Measurements from ENCODE around the gene A3GALT2.

Gene A3GALT2

GRCh38 chr1:33353531-33353930 is 32.6 kb upstream of the A3GALT2 start:
- no peak overlapping the region for H3K4me3 ChIP-seq (ENCODE audit: low read depth, low read length)
- in situ Hi-C loops (cut with HindIII; ENCODE audit: low sequenced_read_pairs), result no loop called here
- no peak for DNase-seq (ENCODE audit: low read depth)
- TF ChIP-seq, protein P1, sequence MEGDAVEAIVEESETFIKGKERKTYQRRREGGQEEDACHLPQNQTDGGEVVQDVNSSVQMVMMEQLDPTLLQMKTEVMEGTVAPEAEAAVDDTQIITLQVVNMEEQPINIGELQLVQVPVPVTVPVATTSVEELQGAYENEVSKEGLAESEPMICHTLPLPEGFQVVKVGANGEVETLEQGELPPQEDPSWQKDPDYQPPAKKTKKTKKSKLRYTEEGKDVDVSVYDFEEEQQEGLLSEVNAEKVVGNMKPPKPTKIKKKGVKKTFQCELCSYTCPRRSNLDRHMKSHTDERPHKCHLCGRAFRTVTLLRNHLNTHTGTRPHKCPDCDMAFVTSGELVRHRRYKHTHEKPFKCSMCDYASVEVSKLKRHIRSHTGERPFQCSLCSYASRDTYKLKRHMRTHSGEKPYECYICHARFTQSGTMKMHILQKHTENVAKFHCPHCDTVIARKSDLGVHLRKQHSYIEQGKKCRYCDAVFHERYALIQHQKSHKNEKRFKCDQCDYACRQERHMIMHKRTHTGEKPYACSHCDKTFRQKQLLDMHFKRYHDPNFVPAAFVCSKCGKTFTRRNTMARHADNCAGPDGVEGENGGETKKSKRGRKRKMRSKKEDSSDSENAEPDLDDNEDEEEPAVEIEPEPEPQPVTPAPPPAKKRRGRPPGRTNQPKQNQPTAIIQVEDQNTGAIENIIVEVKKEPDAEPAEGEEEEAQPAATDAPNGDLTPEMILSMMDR (IDR thresholded peaks at IDR 0.05; ENCODE audit: low read depth, low read length, missing control alignments), result no peak

DNA sequence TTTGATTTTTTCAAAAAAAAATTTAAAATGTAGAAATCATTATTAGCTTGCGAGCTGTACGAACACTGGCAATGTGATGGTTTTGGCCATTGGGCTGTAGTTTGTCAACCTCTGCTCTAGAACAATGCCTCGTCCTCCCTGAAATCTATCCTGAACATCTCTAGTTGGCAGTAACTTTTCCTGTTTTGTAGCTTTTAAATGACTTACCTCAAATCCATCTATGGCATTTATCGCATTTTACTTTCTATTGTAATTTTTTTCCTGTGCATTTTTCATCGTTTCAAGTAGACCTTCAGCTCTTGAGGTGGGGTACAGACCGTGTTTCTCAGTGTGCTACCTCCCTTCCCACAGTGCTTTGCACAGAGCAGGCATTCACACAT is 30.4 kb upstream of the A3GALT2 start:
- no peak overlapping the region for H3K4me3 ChIP-seq (ENCODE audit: low read depth, low read length)
- in situ Hi-C loops (cut with HindIII; ENCODE audit: low sequenced_read_pairs), result no loop called here

DNA sequence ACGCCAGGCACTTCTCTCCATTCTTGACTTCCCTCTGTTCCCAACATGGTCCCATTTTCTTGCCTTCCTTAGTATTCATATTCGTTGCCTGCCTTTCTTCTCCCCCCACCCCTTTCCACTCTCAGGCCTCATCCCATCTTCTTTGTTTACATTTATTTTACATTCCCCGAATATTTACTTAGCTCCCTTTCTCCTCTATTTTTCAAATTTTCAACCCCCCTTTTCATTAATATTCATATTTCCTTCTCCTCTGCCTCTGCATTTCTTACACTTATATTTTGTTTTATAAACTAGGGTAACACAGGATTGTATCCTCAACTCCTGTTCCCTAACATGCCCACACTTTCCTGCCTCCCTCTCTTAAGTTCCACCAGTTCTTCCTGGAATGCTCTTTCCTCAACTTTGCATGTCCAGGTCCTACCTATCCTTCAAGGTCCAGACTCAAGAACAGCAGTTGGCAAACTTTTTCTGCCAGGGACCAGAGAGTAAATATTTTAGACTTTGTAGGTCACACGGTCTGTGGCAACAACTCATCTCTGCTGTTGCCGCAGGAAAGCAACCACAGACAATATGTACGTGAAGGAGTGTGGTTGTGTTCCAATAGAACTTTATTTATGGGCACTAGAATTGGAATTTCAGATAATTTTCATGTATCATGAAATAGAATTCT is 29.8 kb upstream of the A3GALT2 start:
- no peak for DNase-seq (ENCODE audit: low read depth)
- in situ Hi-C loops (cut with HindIII; ENCODE audit: low sequenced_read_pairs), result no loop called here
- TF ChIP-seq, protein P1 (IDR thresholded peaks at IDR 0.05; ENCODE audit: low read depth, low read length, missing control alignments), result no peak
- H3K4me3 ChIP-seq (ENCODE audit: low read depth, low read length), result peak overlapping the region; percentile 46

More for the DNA sequence above, 30.4 kb upstream of the A3GALT2 start:
- DNase-seq (ENCODE audit: low read depth), result no peak
- TF ChIP-seq, protein P1 (IDR thresholded peaks at IDR 0.05; ENCODE audit: low read depth, low read length, missing control alignments), result no peak

DNA sequence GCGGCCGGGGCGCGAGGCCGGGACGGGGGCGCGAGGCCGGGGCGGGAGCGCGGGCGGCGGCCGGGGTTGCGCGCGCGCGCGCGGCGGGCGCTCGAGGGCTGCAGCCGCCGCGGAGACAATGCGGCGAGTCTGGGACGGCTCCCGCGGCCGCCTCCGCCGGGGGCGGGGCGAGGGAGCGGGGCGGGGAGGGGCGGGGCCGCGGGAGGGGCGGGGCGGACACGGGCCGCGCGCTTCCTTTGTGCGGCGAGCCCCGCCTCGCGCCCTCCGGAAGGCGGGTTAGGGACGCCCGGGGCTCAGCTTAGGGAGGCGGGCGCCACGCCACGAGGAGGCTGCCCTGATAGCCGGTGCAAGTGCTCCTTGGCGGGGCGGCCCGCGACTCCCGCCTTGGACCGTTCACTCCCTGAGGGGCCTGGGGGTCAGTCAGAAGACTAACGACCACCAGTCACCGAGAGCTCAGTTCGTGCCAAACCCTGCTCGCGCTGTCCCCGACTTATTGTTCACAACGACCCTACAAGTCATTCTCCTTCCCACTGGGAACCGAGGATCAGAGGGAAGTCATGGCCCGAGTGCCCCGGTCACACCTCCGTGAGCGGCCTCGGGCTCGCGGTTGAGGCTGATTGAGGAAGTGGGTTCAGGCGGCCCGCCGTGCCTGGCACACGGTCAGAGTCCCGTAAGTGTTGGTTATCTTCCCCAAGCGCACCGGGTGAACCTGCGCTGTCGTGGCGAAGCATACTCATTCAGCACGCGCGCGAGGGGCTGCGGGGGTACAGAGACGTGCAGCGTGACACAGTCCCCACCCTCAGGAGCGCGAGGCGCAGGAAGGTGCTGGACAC is 29.1 kb upstream of the A3GALT2 start:
- H3K4me3 ChIP-seq (ENCODE audit: low read depth, low read length), result peak overlapping the region; percentile 75
- TF ChIP-seq, protein P1 (IDR thresholded peaks at IDR 0.05; ENCODE audit: low read depth, low read length, missing control alignments), result no peak
- in situ Hi-C loops (cut with HindIII; ENCODE audit: low sequenced_read_pairs), result no loop called here
- no peak for DNase-seq (ENCODE audit: low read depth)

GRCh38 chr1:33349081-33349759 is 28.3 kb upstream of the A3GALT2 start:
- H3K4me3 ChIP-seq (ENCODE audit: low read depth, low read length), result peak overlapping the region; percentile 75
- TF ChIP-seq, protein P1 (IDR thresholded peaks at IDR 0.05; ENCODE audit: low read depth, low read length, missing control alignments), result no peak
- no peak for DNase-seq (ENCODE audit: low read depth)
- in situ Hi-C loops (cut with HindIII; ENCODE audit: low sequenced_read_pairs), result no loop called here

DNA sequence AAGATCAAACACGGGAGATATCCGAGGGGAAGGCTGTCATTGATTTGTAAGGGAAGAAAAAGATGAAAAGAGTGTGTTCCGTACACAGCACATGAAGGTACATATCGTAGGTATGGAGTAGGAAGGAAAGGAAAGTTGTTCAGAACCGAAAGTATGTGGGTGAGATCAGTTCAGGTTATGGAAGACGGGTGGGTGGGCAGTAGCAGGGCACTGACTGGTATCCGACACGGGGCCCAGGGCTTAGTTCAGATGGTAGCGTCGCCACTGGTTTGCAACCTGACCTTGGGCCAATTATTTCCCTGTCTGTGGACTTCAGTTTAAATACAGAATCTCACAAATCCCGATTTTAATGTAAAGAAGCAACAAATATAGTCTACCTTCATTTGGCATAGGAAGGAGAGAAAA is 27.8 kb upstream of the A3GALT2 start:
- no peak for DNase-seq (ENCODE audit: low read depth)

More for the DNA sequence above, 27.8 kb upstream of the A3GALT2 start:
- in situ Hi-C loops (cut with HindIII; ENCODE audit: low sequenced_read_pairs), result no loop called here
- TF ChIP-seq, protein P1 (IDR thresholded peaks at IDR 0.05; ENCODE audit: low read depth, low read length, missing control alignments), result no peak
- peak overlapping the region; percentile 75 for H3K4me3 ChIP-seq (ENCODE audit: low read depth, low read length)

Measured in astrocyte of the cerebellum (primary cell).